Ishikawa (cell line): ENCODE measurements around the gene BACE2.

Experiments used
- CEBPB ChIP-seq: IDR thresholded peaks from 2 replicates; pipeline ENCODE4 v1.6.1; 2012
- CREB1 ChIP-seq: IDR thresholded peaks from 2 replicates; pipeline ENCODE4 v1.6.1; 2012; ENCODE audit warnings: low read depth
- EGR1 ChIP-seq: IDR thresholded peaks from 2 replicates; pipeline ENCODE4 v1.6.1; 2012
- EP300 ChIP-seq: IDR thresholded peaks from 2 replicates; pipeline ENCODE4 v1.6.1; 2012; ENCODE audit warnings: borderline replicate concordance
- FOXM1 ChIP-seq: IDR thresholded peaks from 2 replicates; pipeline ENCODE4 v1.6.1; 2012; ENCODE audit warnings: low read depth, borderline replicate concordance
- NFIC ChIP-seq: IDR thresholded peaks from 2 replicates; pipeline ENCODE4 v1.6.1; 2012
- RAD21 ChIP-seq: IDR thresholded peaks from 2 replicates; pipeline ENCODE4 v1.6.1; 2012; ENCODE audit warnings: low read depth
- TAF1 ChIP-seq: IDR thresholded peaks from 2 replicates; pipeline ENCODE4 v1.6.1; 2012; ENCODE audit warnings: low read depth, mild to moderate bottlenecking
- TCF12 ChIP-seq: IDR thresholded peaks from 2 replicates; pipeline ENCODE4 v1.6.1; 2012; ENCODE audit warnings: low read depth
- TEAD4 ChIP-seq: IDR thresholded peaks from 2 replicates; pipeline ENCODE4 v1.6.1; 2012
- YY1 ChIP-seq: IDR thresholded peaks from 2 replicates; pipeline ENCODE4 v1.6.1; 2012; ENCODE audit warnings: low read depth
- ZBTB7A ChIP-seq: IDR thresholded peaks from 2 replicates; pipeline ENCODE4 v1.6.1; 2012; ENCODE audit warnings: low read depth
- TF ChIP-seq, protein P1 (sequence below): IDR thresholded peaks from 2 replicates; pipeline ENCODE4 v1.6.1; 2012
- TF ChIP-seq, protein P2 (sequence below): IDR thresholded peaks from 2 replicates; pipeline ENCODE4 v1.6.1; 2012; ENCODE audit warnings: low read depth, mild to moderate bottlenecking
- TF ChIP-seq, protein P3 (sequence below): IDR thresholded peaks from 2 replicates; pipeline ENCODE4 v1.6.1; 2012

Gene BACE2

DNA sequence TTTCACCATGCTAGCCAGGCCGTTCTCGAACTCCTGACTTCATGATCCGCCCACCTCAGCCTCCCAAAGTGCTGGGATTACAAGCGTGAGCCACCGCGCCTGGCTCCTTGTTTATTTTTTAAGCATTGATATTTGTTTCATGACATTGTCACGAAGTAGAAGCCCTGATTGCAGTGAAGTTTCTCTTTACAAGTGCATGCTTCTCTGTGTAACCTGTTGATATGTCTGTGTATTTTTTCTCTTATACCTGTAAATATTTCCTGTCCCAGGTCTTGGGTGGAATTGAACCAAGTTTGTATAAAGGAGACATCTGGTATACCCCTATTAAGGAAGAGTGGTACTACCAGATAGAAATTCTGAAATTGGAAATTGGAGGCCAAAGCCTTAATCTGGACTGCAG lies 75.1 kb downstream of the BACE2 start:
- TF ChIP-seq TAF1: no peak
- TF ChIP-seq CEBPB: no peak
- no peak for TF ChIP-seq YY1

DNA sequence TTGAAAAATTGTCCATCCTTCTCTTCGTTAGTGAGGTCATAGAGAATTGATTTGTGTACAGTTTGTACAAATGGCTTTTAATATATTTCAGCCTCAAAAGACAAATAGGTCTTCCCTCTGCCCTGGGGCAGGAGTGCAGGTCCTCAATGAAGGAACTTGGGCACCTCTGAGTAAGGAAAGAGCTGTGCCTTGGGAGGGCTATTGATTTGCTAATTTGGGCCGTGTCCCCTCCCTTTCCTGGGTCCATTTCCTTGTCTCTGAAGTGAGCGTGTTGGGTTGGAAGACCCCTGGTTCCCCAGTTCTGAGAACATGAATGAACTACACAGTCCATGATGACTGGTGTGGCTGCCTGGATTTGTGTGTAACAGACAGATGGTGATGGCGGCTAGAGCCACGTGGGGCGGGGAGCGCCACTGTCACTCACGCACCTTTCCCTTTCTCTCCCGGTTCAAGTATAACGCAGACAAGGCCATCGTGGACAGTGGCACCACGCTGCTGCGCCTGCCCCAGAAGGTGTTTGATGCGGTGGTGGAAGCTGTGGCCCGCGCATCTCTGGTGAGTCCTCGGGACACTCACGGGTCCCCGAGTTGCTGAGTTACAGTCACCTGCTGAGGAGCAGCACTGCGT lies 77.7 kb downstream of the BACE2 start:
- TF ChIP-seq YY1 (no peak), TAF1 (no peak), NFIC (no peak), ZBTB7A (no peak), EP300 (no peak), EGR1 (no peak), TEAD4 (no peak)
- TF ChIP-seq, protein P1, sequence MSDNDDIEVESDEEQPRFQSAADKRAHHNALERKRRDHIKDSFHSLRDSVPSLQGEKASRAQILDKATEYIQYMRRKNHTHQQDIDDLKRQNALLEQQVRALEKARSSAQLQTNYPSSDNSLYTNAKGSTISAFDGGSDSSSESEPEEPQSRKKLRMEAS: no peak
- TF ChIP-seq, protein P2, sequence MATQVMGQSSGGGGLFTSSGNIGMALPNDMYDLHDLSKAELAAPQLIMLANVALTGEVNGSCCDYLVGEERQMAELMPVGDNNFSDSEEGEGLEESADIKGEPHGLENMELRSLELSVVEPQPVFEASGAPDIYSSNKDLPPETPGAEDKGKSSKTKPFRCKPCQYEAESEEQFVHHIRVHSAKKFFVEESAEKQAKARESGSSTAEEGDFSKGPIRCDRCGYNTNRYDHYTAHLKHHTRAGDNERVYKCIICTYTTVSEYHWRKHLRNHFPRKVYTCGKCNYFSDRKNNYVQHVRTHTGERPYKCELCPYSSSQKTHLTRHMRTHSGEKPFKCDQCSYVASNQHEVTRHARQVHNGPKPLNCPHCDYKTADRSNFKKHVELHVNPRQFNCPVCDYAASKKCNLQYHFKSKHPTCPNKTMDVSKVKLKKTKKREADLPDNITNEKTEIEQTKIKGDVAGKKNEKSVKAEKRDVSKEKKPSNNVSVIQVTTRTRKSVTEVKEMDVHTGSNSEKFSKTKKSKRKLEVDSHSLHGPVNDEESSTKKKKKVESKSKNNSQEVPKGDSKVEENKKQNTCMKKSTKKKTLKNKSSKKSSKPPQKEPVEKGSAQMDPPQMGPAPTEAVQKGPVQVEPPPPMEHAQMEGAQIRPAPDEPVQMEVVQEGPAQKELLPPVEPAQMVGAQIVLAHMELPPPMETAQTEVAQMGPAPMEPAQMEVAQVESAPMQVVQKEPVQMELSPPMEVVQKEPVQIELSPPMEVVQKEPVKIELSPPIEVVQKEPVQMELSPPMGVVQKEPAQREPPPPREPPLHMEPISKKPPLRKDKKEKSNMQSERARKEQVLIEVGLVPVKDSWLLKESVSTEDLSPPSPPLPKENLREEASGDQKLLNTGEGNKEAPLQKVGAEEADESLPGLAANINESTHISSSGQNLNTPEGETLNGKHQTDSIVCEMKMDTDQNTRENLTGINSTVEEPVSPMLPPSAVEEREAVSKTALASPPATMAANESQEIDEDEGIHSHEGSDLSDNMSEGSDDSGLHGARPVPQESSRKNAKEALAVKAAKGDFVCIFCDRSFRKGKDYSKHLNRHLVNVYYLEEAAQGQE: no peak
- TF ChIP-seq, protein P3, sequence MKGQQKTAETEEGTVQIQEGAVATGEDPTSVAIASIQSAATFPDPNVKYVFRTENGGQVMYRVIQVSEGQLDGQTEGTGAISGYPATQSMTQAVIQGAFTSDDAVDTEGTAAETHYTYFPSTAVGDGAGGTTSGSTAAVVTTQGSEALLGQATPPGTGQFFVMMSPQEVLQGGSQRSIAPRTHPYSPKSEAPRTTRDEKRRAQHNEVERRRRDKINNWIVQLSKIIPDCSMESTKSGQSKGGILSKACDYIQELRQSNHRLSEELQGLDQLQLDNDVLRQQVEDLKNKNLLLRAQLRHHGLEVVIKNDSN: no peak

DNA sequence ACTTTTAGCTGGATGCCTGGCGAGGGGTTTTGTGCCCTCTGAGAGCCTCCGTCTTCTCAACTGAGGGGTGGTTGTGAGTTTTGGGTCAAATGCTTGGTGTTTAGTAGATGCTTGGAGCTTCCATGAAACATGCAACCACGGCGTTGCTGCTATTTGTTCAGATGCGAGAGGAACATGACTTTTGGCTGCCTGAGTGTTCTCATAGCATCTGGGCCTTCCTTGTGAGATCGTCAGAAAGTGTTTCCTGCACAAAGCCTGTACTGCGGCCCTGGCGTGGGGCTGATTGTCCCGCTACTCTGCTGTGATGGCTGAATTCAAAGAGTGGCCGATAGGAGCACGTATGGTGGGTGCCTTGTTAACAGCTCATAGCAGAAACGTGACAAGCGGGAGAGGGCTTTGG lies 78.8 kb downstream of the BACE2 start:
- no peak for TF ChIP-seq FOXM1
- TF ChIP-seq TCF12: no peak
- TF ChIP-seq CREB1: no peak
- no peak for TF ChIP-seq CEBPB
- no peak for TF ChIP-seq RAD21
- TF ChIP-seq, protein P3: no peak
- TF ChIP-seq TAF1: no peak
- TF ChIP-seq ZBTB7A: no peak
- no peak for TF ChIP-seq YY1
- no peak for TF ChIP-seq EP300

DNA sequence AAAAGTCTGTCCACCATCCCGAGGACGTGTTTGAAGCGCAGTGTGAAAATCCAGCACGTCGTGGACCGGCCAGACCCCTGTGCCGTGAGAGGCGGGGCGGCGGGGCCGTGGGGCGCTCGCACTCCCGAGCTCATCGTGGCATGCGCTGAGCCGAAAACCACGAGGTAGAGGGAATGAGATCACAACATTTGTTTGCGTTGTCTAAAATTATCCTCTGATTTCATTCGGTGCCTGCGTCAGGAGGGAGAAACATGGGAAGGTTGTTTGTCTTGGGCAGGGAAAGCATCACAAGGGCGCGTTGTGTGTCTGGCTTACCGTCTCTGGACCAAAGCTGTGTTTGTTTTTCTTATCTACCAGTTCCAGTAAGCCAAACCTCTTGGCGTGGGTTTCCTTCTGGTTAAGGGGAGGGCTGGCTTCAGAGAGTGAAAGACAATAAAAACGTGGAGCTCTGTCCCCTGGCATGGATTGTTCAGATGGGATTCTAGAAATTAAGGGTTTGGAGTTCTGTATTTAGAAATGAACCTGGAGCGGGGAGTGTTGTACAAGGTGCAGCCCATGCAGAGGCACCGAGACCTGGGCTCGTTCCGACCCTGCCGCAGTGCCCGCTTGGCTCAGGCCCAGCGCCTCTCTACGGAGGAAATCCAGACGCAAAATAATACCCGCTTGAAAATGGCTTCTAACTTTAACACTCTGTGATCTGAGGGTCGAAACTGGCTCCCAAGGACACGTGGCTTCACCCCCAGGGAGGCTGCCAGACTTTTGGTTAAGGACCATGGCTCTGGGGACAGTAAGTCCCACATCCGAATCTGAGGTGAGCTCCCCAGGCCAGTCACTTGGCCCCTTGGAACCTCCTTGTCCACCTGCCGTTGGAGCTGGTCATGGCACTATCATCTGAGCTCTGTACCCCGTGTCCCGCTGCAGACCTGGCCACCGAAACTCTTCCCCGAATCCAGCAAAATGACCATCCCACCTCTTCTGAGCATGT lies 79.9 kb downstream of the BACE2 start:
- no peak for TF ChIP-seq EGR1

DNA sequence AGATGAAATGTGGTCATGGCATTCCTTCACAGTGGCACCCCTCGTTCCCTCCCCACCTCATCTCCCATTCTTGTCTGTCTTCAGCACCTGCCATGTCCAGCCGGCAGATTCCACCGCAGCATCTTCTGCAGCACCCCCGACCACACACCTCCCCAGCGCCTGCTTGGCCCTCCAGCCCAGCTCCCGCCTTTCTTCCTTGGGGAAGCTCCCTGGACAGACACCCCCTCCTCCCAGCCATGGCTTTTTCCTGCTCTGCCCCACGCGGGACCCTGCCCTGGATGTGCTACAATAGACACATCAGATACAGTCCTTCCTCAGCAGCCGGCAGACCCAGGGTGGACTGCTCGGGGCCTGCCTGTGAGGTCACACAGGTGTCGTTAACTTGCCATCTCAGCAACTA lies 81.5 kb downstream of the BACE2 start:
- no peak for TF ChIP-seq CREB1
- TF ChIP-seq EGR1: no peak
- TF ChIP-seq EP300: no peak
- TF ChIP-seq CEBPB: no peak
- no peak for TF ChIP-seq RAD21

DNA sequence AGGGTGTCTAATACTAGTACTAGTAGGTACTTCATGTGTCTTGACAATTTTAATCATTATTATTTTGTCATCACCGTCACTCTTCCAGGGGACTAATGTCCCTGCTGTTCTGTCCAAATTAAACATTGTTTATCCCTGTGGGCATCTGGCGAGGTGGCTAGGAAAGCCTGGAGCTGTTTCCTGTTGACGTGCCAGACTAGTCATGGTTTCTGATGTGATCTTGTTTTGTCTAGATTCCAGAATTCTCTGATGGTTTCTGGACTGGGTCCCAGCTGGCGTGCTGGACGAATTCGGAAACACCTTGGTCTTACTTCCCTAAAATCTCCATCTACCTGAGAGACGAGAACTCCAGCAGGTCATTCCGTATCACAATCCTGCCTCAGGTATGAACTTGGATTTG lies 82.6 kb downstream of the BACE2 start:
- TF ChIP-seq TCF12: no peak
- TF ChIP-seq, protein P1: no peak
- TF ChIP-seq RAD21: no peak
- no peak for TF ChIP-seq YY1
- no peak for TF ChIP-seq EP300

DNA sequence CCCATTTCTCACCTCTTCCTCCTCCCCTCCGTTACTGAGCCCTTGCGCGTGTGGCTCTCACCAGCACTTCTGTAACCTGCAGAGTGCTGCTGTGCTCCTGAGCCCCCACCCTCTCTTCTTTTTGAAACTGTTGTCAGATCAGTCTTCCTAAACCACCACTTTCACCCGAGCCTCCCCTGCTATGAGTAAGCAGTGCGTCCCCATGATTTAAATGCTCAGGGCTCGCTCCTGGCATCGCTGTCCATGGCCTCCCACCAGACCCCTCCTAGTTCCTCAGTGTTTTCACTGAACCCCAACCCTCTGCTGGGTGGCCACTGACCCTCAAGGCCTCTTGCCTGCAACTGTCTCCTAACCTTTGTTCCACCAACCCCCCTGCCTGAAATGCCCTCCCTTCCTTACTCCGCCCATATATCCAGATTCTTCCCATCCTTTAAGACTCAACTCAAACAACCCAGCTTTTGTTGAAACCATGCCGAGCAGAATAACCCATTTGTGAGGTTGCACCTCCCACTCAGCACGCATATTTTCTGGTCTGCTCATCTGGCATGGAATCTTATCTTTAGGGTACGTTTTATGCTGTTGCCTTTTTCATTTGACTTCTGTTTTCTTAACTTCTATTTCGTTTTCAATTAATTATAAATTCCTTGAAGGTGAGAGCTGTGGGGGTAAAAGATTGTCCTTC lies 84.1 kb downstream of the BACE2 start:
- TF ChIP-seq CEBPB: no peak
- no peak for TF ChIP-seq NFIC
- no peak for TF ChIP-seq EP300
- TF ChIP-seq CREB1: no peak
- no peak for TF ChIP-seq EGR1

DNA sequence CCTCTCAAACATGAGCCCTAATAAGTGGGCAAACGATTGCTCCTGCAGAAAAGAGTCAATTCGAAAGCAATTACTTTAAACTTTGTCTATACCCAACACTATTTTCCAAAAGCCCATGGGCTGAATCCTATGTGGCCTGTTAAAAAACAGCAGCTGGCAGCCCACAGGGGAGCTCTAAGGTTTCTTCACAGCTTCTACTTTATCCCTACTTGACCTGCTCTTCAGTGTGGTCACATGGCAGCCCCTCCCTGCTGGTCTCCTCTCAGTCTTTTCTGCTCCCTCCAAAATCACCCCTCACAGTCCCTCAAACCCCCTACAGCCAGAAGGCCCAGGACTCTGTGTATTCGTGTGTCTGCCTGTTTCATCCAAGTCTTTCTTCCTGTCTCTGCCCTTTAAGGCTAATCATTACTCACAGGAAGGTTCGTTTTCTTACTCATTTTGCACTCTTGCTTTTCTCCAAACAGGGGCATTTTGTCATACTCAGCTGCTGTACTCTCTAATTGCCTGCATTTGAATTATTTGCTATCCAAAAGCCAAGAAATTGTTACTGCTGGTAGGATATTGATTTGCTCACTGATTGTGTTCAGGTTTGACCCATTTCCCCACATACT lies 86.2 kb downstream of the BACE2 start:
- TF ChIP-seq, protein P3: no peak
- TF ChIP-seq TCF12 (no peak), CREB1 (no peak), TEAD4 (no peak), RAD21 (no peak), ZBTB7A (no peak), NFIC (no peak), TAF1 (no peak), CEBPB (no peak), FOXM1 (no peak)
- TF ChIP-seq, protein P2: no peak
- TF ChIP-seq, protein P1: no peak
